HCT116 (cell line): ENCODE results near the gene KCNK10. TPM values are rescaled to one million over a fixed set of nuclear protein-coding genes. Genes with fewer than 3 reads are reported as not detected.

Experiments used
- ATAC-seq: fragments of 200-7000 bp; cut with Tn5 transposase; 2 replicates; pipeline ENCODE4 v1.9.1; 2020; ENCODE audit warnings: mild to moderate bottlenecking, moderate library complexity
- BruUV-seq: library from RNA; stranded (reverse); fragments of 400-500 nt; replicated peaks from 2 replicates; lab custom pipeline; 2021; lab: Mats Ljungman, UMichigan
- CTCF ChIA-PET: fragments of 300-600 bp; sonication (Branson Sonifier 250); formaldehyde crosslinking; loops from one replicate; lab custom pipeline; 2021; ENCODE audit warnings: antibody characterized with exemption; lab: Charles Lee
- POLR2A ChIA-PET: fragments of 300-600, 350-600 bp; sonication (Branson Sonifier 250); formaldehyde crosslinking; loops from one replicate; lab custom pipeline; 2021; ENCODE audit warnings: antibody characterized with exemption; lab: Charles Lee
- RAD21 ChIA-PET, 2 experiments: fragments of 300-600 bp; sonication (Branson Sonifier 250); formaldehyde crosslinking; loops; one replicate each; lab custom pipeline; 2023; ENCODE audit warnings: low total read pairs in 2 of 2; ENCODE audit not compliant: uncharacterized antibody in 2 of 2, unreplicated experiment in 2 of 2, low non-redundant PET in 1 of 2; lab: Charles Lee
- DNase-seq: peaks from one replicate; pipeline ENCODE4 v3.0.0-alpha.2; 2010; ENCODE audit warnings: low read depth, low spot score
- H2AFZ ChIP-seq: fragments of 200-600 bp; shearing (Covaris generic), sonication (generic); 2 replicates; pipeline ENCODE4 v1.6.1; 2017; ENCODE audit warnings: low read depth, mixed run types, mixed read lengths, antibody characterized with exemption, low read length; ENCODE audit not compliant: poor library complexity, severe bottlenecking
- H3K27ac ChIP-seq: 2 replicates; pipeline ENCODE4 v1.5.1; 2012; ENCODE audit warnings: low read depth, low read length
- H3K27me3 ChIP-seq: fragments of 200-600 bp; sonication (generic); 2 replicates; pipeline ENCODE4 v1.6.1; 2016; ENCODE audit warnings: mixed run types, low read length, mixed read lengths; ENCODE audit not compliant: insufficient read depth
- H3K36me3 ChIP-seq, 2 experiments: fragments of 200-500 bp in 1 of 2; fragments of 200-600 bp in 1 of 2; sonication (Bioruptor generic) in 1 of 2; sonication (generic) in 1 of 2; 2 replicates each; pipeline versions ENCODE4 v1.5.1 to v1.6.1; 2014 to 2016; ENCODE audit warnings: low read length in 2 of 2, inconsistent platforms in 1 of 2, mixed read lengths in 1 of 2, mixed run types in 1 of 2; ENCODE audit not compliant: insufficient read depth in 2 of 2, control insufficient read depth in 1 of 2
- H3K4me1 ChIP-seq, 2 experiments: fragments of 200-600 bp in 1 of 2; sonication (generic) in 1 of 2; 2 replicates each; pipeline versions ENCODE4 v1.5.1 to v1.6.1; 2012 to 2017; ENCODE audit warnings: low read length in 2 of 2, inconsistent platforms in 1 of 2, mild to moderate bottlenecking in 1 of 2, mixed read lengths in 1 of 2, mixed run types in 1 of 2, moderate library complexity in 1 of 2; ENCODE audit not compliant: insufficient read depth in 2 of 2, control insufficient read depth in 1 of 2
- H3K4me2 ChIP-seq: fragments of 200-600 bp; sonication (generic); 2 replicates; pipeline ENCODE4 v1.6.1; 2017; ENCODE audit warnings: mixed run types, low read length, mixed read lengths
- H3K4me3 ChIP-seq, 2 experiments: fragments of 200-600 bp in 1 of 2; sonication (generic) in 1 of 2; replicated peaks in 1 of 2; 2 replicates each; pipeline ENCODE4 v1.5.1; 2011 to 2016; ENCODE audit warnings: low read length in 2 of 2, control low read depth in 1 of 2, low read depth in 1 of 2, mild to moderate bottlenecking in 1 of 2, mixed read lengths in 1 of 2, mixed run types in 1 of 2
- H3K79me2 ChIP-seq: fragments of 200-600 bp; sonication (generic); 2 replicates; pipeline ENCODE4 v1.6.1; 2017; ENCODE audit warnings: mild to moderate bottlenecking, mixed run types, low read length, moderate library complexity, mixed read lengths; ENCODE audit not compliant: insufficient read depth
- H3K9ac ChIP-seq: fragments of 200-600 bp; sonication (generic); 2 replicates; pipeline ENCODE4 v1.6.1; 2016; ENCODE audit warnings: low read length, mixed read lengths
- H3K9me2 ChIP-seq: fragments of 200-600 bp; sonication (generic), shearing (Covaris generic); 2 replicates; pipeline ENCODE4 v1.6.1; 2017; ENCODE audit warnings: mixed run types, mild to moderate bottlenecking, moderate library complexity; ENCODE audit not compliant: insufficient read depth
- H3K9me3 ChIP-seq, 2 experiments: fragments of 200-500 bp in 1 of 2; fragments of 200-600 bp in 1 of 2; sonication (Bioruptor generic) in 1 of 2; sonication (generic) in 1 of 2; 2 replicates each; pipeline ENCODE4 v1.6.1; 2014 to 2017; ENCODE audit warnings: low read length in 2 of 2, mixed read lengths in 2 of 2, inconsistent platforms in 1 of 2, low read depth in 1 of 2, mild to moderate bottlenecking in 1 of 2, mixed run types in 1 of 2, moderate library complexity in 1 of 2; ENCODE audit not compliant: control insufficient read depth in 1 of 2, insufficient read depth in 1 of 2
- H4K20me1 ChIP-seq: fragments of 200-600 bp; sonication (generic), shearing (Covaris generic); 2 replicates; pipeline ENCODE4 v1.6.1; 2017; ENCODE audit warnings: mixed run types, mild to moderate bottlenecking, moderate library complexity; ENCODE audit not compliant: insufficient read depth
- ATF3 ChIP-seq: IDR thresholded peaks from 2 replicates; pipeline ENCODE4 v1.6.1; 2012
- CEBPB ChIP-seq: IDR thresholded peaks from 2 replicates; pipeline ENCODE4 v1.6.1; 2012; ENCODE audit warnings: low read depth
- EGR1 ChIP-seq: IDR thresholded peaks from 2 replicates; pipeline ENCODE4 v1.6.1; 2012; ENCODE audit warnings: low read depth
- EZH2 ChIP-seq: fragments of 200-600 bp; sonication (generic); IDR thresholded peaks from 2 replicates; pipeline ENCODE4 v1.6.1; 2017; ENCODE audit warnings: antibody characterized with exemption, mixed run types
- FOSL1 ChIP-seq: IDR thresholded peaks from 2 replicates; pipeline ENCODE4 v1.6.1; 2012; ENCODE audit warnings: low read depth
- JUND ChIP-seq: IDR thresholded peaks from 2 replicates; pipeline ENCODE4 v1.6.1; 2012
- POLR2A ChIP-seq: IDR thresholded peaks from 2 replicates; pipeline ENCODE4 v1.7.0; 2011; ENCODE audit warnings: borderline replicate concordance; ENCODE audit not compliant: insufficient read depth, insufficient read length; ENCODE audit errors: extremely low read depth
- REST ChIP-seq: IDR thresholded peaks from 2 replicates; pipeline ENCODE4 v1.6.1; 2012; ENCODE audit warnings: low read depth
- SIN3A ChIP-seq: IDR thresholded peaks from 2 replicates; pipeline ENCODE4 v1.6.1; 2012; ENCODE audit warnings: low read depth
- YY1 ChIP-seq: IDR thresholded peaks from 2 replicates; pipeline ENCODE4 v1.6.1; 2011; ENCODE audit warnings: low read length, low read depth, moderate library complexity, mild to moderate bottlenecking; ENCODE audit not compliant: insufficient replicate concordance; ENCODE audit errors: extremely low read depth
- ZFX ChIP-seq: fragments of 450-650 bp; IDR thresholded peaks from 2 replicates; pipeline ENCODE4 v1.6.1; 2017
- intact Hi-C: fragments of 100-400 bp; cut with micrococcal nuclease; formaldehyde crosslinking; loops from 2 replicates; pipeline ENCODE4 v1.10.0; 2022
- total RNA-seq: library from RNA; stranded (reverse); gene quantifications from one replicate; pipeline ENCODE4 v1.2.1, GENCODE V29; 2021; ENCODE audit not compliant: unreplicated experiment
- TF ChIP-seq, protein P1 (sequence below): IDR thresholded peaks from 2 replicates; pipeline ENCODE4 v1.6.1; 2011; ENCODE audit warnings: mild to moderate bottlenecking, low read length, moderate library complexity; ENCODE audit not compliant: insufficient replicate concordance; ENCODE audit errors: extremely low read depth

Gene KCNK10
- total RNA-seq, 1 experiment from 2014 or later = not detected

DNA sequence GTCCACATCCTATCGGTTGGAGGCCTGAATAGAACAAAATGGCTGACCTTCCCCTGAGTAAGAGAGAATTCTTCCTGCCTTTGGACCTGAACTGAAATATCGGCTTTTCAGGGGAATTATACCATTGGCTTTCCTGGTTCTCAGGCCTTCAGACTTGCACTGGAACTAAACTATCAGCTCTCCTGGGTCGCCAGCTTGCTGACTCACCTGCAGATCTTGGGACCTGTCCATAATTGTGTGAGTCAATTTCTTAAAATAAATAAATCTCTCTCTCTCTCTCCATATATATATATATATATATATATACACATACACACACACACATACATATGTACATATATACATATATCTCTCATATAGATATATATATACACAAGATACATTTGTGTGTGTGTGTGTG, 41.6 kb downstream of the KCNK10 start:
- H2AFZ ChIP-seq = no peak overlapping the region
- no peaks in the 10 kb centered on the region for H3K9me3 ChIP-seq
- H3K27me3 ChIP-seq = 0 out of 2 replicates have a peak, but pooled peaks cover 3% of the 10 kb centered on the region
- no peak overlapping the region for H3K4me2 ChIP-seq
- no peaks in the 10 kb centered on the region for H3K9me2 ChIP-seq
- no peaks in the 10 kb centered on the region for H4K20me1 ChIP-seq
- no peak overlapping the region for H3K27ac ChIP-seq
- no peak overlapping the region for H3K9ac ChIP-seq
- RAD21 ChIA-PET = no interaction called here
- H3K36me3 ChIP-seq = no peaks in the 10 kb centered on the region
- intact Hi-C loops = no loop called here
- DNase-seq = no peak
- POLR2A ChIA-PET = no interaction called here
- H3K4me1 ChIP-seq = no peaks in the 10 kb centered on the region
- no peak for ATAC-seq
- no peak overlapping the region for H3K4me3 ChIP-seq
- TF ChIP-seq, protein P1, sequence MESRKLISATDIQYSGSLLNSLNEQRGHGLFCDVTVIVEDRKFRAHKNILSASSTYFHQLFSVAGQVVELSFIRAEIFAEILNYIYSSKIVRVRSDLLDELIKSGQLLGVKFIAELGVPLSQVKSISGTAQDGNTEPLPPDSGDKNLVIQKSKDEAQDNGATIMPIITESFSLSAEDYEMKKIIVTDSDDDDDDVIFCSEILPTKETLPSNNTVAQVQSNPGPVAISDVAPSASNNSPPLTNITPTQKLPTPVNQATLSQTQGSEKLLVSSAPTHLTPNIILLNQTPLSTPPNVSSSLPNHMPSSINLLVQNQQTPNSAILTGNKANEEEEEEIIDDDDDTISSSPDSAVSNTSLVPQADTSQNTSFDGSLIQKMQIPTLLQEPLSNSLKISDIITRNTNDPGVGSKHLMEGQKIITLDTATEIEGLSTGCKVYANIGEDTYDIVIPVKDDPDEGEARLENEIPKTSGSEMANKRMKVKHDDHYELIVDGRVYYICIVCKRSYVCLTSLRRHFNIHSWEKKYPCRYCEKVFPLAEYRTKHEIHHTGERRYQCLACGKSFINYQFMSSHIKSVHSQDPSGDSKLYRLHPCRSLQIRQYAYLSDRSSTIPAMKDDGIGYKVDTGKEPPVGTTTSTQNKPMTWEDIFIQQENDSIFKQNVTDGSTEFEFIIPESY = no peak
- TF ChIP-seq, all 23 proteins: peak for 0
- CTCF ChIA-PET = no interaction called here
- no TSS peak for BruUV-seq
- no peaks in the 10 kb centered on the region for H3K79me2 ChIP-seq

DNA sequence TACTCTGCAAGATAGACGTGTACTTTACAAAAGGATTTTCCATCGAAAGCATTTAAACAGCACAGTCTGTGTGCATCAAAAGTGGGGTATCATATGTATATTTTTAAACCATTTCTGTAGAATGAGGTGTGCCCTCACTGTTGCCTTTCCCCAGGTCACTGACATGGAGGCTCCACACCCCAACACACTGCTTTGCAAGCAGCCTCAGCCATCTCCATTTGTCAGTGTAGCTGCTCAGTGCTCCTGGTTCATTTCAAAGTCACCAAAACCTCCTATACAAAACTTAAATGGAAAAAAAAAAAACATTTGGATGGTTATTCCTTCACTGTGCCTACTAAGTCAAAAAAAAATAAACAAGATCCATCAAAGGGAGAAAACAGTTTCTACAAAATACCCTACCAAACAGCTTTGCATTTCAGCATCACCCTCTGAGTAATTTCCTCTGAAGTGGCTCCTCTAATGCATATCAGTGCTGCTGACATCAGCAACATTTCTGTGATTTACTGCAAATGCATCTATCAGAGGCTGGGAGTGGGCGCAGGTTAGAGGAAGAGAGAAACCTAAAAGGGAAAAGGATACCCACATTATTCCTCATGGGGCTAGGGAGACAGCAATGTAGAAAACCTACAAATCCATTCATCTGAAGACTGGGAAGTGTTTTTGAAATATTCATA, 46.0 kb downstream of the KCNK10 start:
- H3K27ac ChIP-seq = no peak overlapping the region
- CTCF ChIA-PET = no interaction called here
- no peaks in the 10 kb centered on the region for H3K79me2 ChIP-seq
- no peaks in the 10 kb centered on the region for H3K9me2 ChIP-seq
- peaks cover 6% of the 10 kb centered on the region; the same call in 1 of the 2 replicates for H3K27me3 ChIP-seq
- no peaks in the 10 kb centered on the region for H3K9me3 ChIP-seq
- no peaks in the 10 kb centered on the region for H4K20me1 ChIP-seq
- H3K4me1 ChIP-seq = no peaks in the 10 kb centered on the region
- intact Hi-C loops = no loop called here
- H3K9ac ChIP-seq = no peak overlapping the region
- no peaks in the 10 kb centered on the region for H3K36me3 ChIP-seq
- no TSS peak for BruUV-seq
- POLR2A ChIA-PET = no interaction called here
- H3K4me2 ChIP-seq = no peak overlapping the region
- no peak overlapping the region for H3K4me3 ChIP-seq
- ATAC-seq (no peak), DNase-seq (no peak)
- RAD21 ChIA-PET = no interaction called here
- no peak overlapping the region for H2AFZ ChIP-seq
- TF ChIP-seq EGR1 (no peak), CEBPB (no peak), REST (no peak), JUND (no peak), ATF3 (no peak), EZH2 (no peak), ZFX (no peak), POLR2A (no peak), FOSL1 (no peak), YY1 (no peak), SIN3A (no peak)
- TF ChIP-seq, protein P1 = no peak
